GM19372 (cell line): Measurements from ENCODE around the gene VAMP5.
"Not testable (repeated sequence)": the region's sequence is repeated elsewhere in the genome, so short reads cannot be mapped to it uniquely, and the experiment has no call there.

Experiments
- ATAC-seq: cut with Tn5 transposase; IDR thresholded peaks from one replicate; pipeline ENCODE4 v1.9.1; 2021; ENCODE audit warnings: mild to moderate bottlenecking, low read depth, moderate library complexity; ENCODE audit not compliant: unreplicated experiment

VAMP5 gene, protein sequence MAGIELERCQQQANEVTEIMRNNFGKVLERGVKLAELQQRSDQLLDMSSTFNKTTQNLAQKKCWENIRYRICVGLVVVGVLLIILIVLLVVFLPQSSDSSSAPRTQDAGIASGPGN

GRCh38 chr2:85584354-85584856 is at the start of gene VAMP5:
TSS of gene VAMP5 (plus strand) at chr2:85584431. CDS start at chr2:85584491, 60 bp downstream.
- peak; percentile 58 for ATAC-seq

GRCh38 chr2:85534881-85535280 is 49.4 kb upstream of the VAMP5 start:
- no peak for ATAC-seq

- no peak for ATAC-seq
Measured at GRCh38 chr2:85536479-85536878, 47.8 kb upstream of the VAMP5 start.

GRCh38 chr2:85537600-85538506 is 46.4 kb upstream of the VAMP5 start:
- no peak for ATAC-seq

DNA sequence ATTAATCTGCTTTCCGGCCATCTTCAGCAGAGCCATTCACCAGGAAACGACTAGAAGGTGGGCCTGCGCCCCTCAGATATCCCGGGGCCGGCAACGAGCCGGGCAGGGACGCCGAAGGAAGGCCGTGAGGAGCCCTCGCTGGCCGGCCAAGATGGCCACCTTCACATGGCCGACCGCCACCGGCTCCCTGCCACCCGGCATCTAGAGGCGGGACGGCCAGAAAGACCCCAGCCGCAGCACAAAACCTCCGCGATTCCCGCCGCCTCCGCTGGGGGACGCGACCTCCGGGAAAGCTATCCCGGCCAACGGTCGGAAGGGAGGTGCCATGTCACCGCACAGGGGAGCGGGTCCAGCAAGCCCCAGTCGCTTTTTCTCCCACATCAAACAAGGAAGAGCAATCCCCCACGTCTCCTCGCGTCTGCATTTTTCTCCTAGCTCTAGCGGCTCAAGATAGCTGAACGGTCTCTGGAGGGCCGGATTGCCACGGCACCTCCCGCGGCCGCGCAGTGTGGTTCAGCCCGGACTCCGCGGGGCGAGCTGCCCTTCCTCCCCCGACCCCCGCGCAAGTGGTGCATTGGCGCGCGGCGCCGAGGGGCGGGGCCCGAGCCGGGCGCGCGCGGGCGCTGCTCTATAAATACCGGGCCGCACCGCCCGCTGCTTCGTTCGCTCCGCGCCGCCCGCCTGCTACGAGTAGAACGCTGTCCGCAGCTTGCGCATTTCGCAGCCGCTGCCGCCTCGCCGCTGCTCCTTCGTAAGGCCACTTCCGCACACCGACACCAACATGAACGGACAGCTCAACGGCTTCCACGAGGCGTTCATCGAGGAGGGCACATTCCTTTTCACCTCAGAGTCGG is 45.5 kb upstream of the VAMP5 start, which contains the start of gene MAT2A:
MAT2A (plus strand) TSS at position 662 of the 854 bp plus-strand sequence; CDS start at position 782, 120 bp downstream.
- ATAC-seq = peak; percentile 62

- peak; percentile 28 for ATAC-seq
Measured at GRCh38 chr2:85539361-85540132, 44.7 kb upstream of the VAMP5 start.

DNA sequence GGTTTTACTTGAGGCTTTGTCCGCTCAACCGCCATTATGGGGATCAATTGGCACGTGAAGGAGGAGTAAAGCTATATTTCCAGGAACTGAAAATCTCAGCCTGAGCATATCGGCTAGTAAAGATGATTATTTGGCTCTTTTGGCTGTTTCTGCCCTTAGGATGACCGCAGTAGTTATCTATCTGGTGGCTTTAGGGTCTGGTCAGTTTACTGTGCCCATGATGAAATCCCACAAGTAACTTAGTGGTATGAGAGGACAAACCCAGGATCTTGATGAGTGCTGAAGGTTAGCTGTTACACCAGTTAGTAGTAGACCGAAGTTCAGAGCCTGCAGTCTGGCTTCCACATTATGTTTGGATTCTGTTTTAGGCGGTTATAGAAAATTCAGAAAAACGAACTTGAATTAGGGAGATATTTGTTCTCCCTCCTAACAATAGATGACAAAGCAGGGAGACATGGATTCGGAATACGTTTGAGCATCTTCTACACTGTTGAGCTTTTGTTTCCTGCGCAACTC is 44.0 kb upstream of the VAMP5 start:
- no peak for ATAC-seq

GRCh38 chr2:85541262-85541661 is 43.0 kb upstream of the VAMP5 start:
- no peak for ATAC-seq

DNA sequence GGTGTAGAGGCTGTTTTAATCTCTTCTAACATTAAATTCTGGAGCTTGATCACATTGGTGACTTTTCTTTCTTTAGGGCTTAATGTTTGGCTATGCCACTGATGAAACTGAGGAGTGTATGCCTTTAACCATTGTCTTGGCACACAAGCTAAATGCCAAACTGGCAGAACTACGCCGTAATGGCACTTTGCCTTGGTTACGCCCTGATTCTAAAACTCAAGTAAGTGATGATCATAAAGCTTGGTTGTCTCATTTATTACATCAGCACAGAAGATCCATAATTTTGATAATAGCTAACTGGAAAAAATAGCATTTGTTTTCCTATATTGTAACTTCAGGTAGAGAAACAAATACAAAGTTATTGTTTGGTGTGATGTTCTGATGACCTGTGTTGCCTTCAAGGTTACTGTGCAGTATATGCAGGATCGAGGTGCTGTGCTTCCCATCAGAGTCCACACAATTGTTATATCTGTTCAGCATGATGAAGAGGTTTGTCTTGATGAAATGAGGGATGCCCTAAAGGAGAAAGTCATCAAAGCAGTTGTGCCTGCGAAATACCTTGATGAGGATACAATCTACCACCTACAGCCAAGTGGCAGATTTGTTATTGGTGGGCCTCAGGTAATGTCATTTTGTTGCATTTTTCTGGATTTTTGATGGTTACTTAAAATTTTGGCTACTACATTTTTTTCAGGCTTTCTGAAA is 42.3 kb upstream of the VAMP5 start:
- ATAC-seq = no peak

DNA sequence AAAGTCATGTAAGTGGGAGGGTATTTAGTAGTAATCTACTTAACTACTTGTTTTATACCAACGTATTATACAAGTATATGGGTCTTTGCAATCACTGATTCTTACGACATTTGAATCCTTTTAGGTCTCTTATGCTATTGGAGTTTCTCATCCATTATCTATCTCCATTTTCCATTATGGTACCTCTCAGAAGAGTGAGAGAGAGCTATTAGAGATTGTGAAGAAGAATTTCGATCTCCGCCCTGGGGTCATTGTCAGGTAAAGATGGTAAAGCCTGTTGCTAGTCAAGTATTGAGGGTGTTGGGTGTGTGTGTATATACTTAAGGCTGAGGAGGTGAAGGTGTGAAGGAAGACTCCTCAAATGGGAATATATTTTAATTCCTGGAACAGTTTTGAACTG is 41.5 kb upstream of the VAMP5 start:
- no peak for ATAC-seq

DNA sequence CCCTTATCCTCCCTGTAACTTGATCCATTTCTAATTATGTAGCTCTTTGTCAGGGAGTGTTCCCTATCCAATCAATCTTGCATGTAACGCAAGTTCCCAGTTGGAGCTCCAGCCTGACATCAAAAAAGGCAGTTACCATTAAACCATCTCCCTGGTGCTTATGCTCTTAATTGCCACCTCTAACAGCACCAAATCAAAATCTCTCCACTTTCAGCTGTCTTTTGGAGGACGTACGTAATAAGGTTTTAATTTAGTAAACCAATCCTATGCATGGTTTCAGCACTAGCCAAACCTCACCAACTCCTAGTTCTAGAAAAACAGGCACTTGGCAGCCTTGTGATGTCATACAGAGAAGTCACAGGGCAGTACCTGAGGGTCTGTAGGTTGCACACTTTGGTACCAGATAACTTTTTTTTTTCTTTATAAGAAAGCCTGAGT is 40.0 kb upstream of the VAMP5 start:
- ATAC-seq = not testable (repeated sequence)

DNA sequence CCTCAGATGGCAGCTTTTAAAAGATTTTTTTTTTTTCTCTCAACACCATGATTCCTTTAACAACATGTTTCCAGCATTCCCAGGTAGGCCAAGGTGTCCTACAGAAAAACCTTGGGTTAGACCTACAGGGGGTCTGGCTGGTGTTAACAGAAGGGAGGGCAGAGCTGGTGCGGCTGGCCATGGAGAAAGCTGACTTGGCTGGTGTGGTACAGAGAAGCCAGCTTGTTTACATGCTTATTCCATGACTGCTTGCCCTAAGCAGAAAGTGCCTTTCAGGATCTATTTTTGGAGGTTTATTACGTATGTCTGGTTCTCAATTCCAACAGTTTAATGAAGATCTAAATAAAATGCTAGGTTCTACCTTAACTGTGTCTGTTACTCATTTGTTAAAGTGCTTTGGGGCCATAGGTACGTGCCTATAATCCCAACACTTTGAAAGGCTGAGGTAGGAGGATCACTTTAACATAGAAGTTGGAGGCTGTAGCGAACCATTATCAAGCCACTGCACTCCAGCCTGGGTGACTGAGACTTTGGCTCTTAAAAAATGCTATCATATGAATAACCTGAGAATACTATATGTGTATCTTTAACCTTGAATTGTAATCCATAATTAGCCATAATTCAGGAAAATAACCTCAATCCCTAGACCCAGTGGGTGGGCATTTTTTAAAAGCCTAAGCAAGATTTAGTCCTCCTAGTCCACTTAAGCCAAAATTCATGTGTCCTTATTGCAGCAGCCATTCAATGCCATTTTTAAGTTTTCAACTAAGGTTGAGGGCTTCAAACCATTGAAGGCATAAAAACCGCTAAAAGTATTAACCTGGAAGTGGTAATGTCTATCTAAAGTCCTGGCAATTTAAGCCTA is 39.1 kb upstream of the VAMP5 start:
- not testable (repeated sequence) for ATAC-seq

DNA sequence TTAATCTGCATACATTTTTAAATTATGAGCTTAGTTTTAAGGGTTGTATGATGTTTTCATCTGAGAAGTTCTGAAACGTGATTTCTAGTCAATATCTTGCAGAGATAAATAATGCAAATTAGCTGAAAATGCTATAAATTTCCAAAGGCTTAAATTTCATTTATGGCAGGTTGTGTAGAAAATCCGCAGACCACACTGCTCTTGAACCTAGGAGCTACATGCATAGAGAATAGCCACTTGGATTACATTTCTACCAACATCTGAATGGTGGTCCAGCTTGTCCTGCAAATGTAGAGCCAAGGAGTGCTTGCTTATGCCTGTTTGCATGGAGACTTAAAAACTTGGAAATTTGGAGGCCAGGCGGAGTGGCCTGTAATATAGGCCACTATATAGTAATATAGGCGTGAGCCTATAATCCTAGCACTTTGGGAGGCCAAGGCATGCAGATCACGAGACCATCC is 38.4 kb upstream of the VAMP5 start:
- no peak for ATAC-seq

GRCh38 chr2:85547089-85547858 is 37.0 kb upstream of the VAMP5 start:
- ATAC-seq = no peak

GRCh38 chr2:85547859-85548607 is 36.2 kb upstream of the VAMP5 start:
- no peak for ATAC-seq

- no peak for ATAC-seq
Measured at GRCh38 chr2:85548608-85548900, 35.7 kb upstream of the VAMP5 start.

DNA sequence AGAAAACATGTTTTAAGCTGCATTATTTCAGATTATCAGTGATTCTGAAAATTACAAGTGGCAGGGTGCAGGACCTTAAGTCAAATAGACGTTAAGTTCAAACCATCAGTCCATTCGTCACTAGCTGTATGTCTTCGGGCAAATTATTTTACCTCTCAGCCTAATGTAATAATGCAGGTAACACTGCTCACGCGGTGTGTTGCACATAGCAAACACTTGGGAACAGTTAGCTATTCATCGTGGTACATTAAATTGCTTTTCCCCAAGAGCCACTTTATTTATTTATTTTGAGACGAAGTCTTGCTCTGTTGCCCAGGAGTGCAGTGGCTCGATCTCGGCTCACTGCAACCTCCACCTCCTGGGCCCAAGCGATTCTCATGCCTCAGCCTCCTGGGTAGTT is 35.1 kb upstream of the VAMP5 start:
- ATAC-seq = no peak
